Brain microvascular endothelial cell (primary cell): ENCODE measurements around the gene TSPAN6.
A peak's percentile ranks its signal among the peaks of the same experiment; 100 is the strongest.

Source experiments
- DNase-seq: peaks from one replicate; pipeline ENCODE4 v3.0.0-alpha.2; 2020
- H3K27ac ChIP-seq: fragments of 250-450 bp; sonication (Bioruptor Pico); 2 replicates; pipeline ENCODE4 v1.5.1; 2020; ENCODE audit warnings: mild to moderate bottlenecking, moderate library complexity
- H3K27me3 ChIP-seq: fragments of 250-450 bp; sonication (Bioruptor Pico); replicated peaks from 2 replicates; pipeline ENCODE4 v1.5.1; 2020; ENCODE audit warnings: mild to moderate bottlenecking
- H3K36me3 ChIP-seq: fragments of 250-450 bp; sonication (Bioruptor Pico); replicated peaks from 2 replicates; pipeline ENCODE4 v1.5.1; 2020; ENCODE audit warnings: mild to moderate bottlenecking
- H3K4me3 ChIP-seq: 2 replicates; pipeline ENCODE4 v1.5.1; 2011; ENCODE audit warnings: low read depth, mild to moderate bottlenecking, control low read depth, low read length, moderate library complexity
- in situ Hi-C: cut with HindIII; loops from 2 replicates; pipeline ENCODE4 v1.10.0; 2017; ENCODE audit warnings: low sequenced_read_pairs, low pct_ligation_motif_present
- TF ChIP-seq, protein P1 (sequence below): IDR thresholded peaks from 2 replicates; pipeline ENCODE4 v1.5.1; 2011; ENCODE audit warnings: low read depth, mild to moderate bottlenecking, moderate library complexity, low read length, control low read depth, inconsistent platforms; ENCODE audit errors: missing control alignments

The TSPAN6 gene

GRCh38 chrX:100625985-100626491 is 10.6 kb downstream of the TSPAN6 start:
- no peak overlapping the region for H3K4me3 ChIP-seq
- no peak for DNase-seq
- H3K27ac ChIP-seq = no peak overlapping the region
- no peaks in the 10 kb centered on the region for H3K27me3 ChIP-seq
- no peaks in the 10 kb centered on the region for H3K36me3 ChIP-seq
- TF ChIP-seq, protein P1, sequence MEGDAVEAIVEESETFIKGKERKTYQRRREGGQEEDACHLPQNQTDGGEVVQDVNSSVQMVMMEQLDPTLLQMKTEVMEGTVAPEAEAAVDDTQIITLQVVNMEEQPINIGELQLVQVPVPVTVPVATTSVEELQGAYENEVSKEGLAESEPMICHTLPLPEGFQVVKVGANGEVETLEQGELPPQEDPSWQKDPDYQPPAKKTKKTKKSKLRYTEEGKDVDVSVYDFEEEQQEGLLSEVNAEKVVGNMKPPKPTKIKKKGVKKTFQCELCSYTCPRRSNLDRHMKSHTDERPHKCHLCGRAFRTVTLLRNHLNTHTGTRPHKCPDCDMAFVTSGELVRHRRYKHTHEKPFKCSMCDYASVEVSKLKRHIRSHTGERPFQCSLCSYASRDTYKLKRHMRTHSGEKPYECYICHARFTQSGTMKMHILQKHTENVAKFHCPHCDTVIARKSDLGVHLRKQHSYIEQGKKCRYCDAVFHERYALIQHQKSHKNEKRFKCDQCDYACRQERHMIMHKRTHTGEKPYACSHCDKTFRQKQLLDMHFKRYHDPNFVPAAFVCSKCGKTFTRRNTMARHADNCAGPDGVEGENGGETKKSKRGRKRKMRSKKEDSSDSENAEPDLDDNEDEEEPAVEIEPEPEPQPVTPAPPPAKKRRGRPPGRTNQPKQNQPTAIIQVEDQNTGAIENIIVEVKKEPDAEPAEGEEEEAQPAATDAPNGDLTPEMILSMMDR = no peak
- in situ Hi-C loops = no loop called here

DNA sequence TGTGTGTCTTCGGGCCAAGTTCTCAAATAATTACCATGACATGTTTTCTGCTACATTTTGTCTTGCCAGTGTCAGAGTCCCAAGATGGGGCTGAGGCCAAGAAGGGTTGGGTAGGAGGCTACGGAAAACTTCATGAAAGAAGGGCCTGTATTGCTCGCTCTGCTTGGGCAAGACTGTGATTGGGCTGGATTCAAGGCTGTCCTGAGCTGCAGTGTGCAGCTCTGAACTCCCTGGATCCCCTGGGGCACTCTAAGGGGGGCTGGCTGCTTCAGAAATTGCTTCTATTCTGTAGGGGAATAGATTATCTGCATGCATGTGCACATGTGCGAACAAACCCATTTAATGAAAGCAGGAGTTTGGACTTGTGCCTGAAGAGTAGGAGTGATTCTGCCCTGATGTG is 13.6 kb downstream of the TSPAN6 start:
- in situ Hi-C loops = no loop called here

GRCh38 chrX:100615005-100615404 is 21.6 kb downstream of the TSPAN6 start:
- no peak overlapping the region for H3K27ac ChIP-seq
- in situ Hi-C loops = no loop called here
- H3K36me3 ChIP-seq = no peaks in the 10 kb centered on the region
- DNase-seq = peak; percentile 43
- H3K27me3 ChIP-seq = no peaks in the 10 kb centered on the region
- H3K4me3 ChIP-seq = no peak overlapping the region
- TF ChIP-seq, protein P1 = peak; percentile 73

More for the DNA sequence above, 13.6 kb downstream of the TSPAN6 start:
- DNase-seq = no peak
- Histone ChIP-seq H3K27ac (no peak overlapping the region), H3K27me3 (no peaks in the 10 kb centered on the region), H3K4me3 (no peak overlapping the region), H3K36me3 (no peaks in the 10 kb centered on the region)
- TF ChIP-seq, protein P1 = no peak

GRCh38 chrX:100611951-100612350 is 24.7 kb downstream of the TSPAN6 start:
- in situ Hi-C loops = no loop called here
- Histone ChIP-seq H3K36me3 (no peaks in the 10 kb centered on the region), H3K27me3 (no peaks in the 10 kb centered on the region), H3K4me3 (no peak overlapping the region), H3K27ac (no peak overlapping the region)
- DNase-seq = no peak
- TF ChIP-seq, protein P1 = no peak

DNA sequence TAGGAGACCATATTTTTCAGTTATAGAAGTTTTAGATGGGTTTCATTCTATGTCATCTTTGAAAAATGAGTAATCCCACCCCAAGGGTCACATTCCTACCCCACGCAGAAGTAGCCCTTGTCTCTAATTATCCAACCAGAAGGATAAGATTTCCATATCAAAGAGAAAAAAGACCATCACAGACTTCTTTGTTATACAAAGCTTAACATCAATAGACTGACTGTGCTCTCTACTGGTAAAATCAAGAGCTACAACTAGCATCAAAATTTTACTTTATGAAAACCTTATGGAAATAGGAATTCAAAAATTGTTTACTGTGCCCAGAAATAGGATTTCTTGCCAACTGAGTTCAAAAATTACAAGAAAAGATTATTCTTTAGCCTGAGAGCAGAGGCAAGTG is 27.0 kb downstream of the TSPAN6 start:
- H3K36me3 ChIP-seq = no peaks in the 10 kb centered on the region
- H3K27ac ChIP-seq = no peak overlapping the region
- DNase-seq = no peak
- no peaks in the 10 kb centered on the region for H3K27me3 ChIP-seq
- in situ Hi-C loops = no loop called here
- H3K4me3 ChIP-seq = no peak overlapping the region
- TF ChIP-seq, protein P1 = no peak

GRCh38 chrX:100606753-100607152 is 29.9 kb downstream of the TSPAN6 start:
- DNase-seq = no peak
- TF ChIP-seq, protein P1 = no peak
- in situ Hi-C loops = no loop called here
- H3K27me3 ChIP-seq = no peaks in the 10 kb centered on the region
- H3K36me3 ChIP-seq = no peaks in the 10 kb centered on the region
- H3K4me3 ChIP-seq = no peak overlapping the region
- no peak overlapping the region for H3K27ac ChIP-seq
